Glutamatergic neuron (in vitro differentiated cells): ENCODE measurements around the gene HOMER2. TPM values are rescaled to one million over a fixed set of nuclear protein-coding genes. Genes with fewer than 3 reads are reported as not detected.

Source experiments
- DNase-seq: peaks from one replicate; pipeline ENCODE4 v3.0.0; 2022
- H3K27ac Mint-ChIP-seq: one replicate; pipeline ENCODE4 v1.8.0; 2020; ENCODE audit warnings: mild to moderate bottlenecking, mixed read lengths, inconsistent platforms; ENCODE audit not compliant: unreplicated experiment
- H3K27me3 Mint-ChIP-seq: one replicate; pipeline ENCODE4 v1.8.0; 2020; ENCODE audit warnings: mild to moderate bottlenecking, moderate library complexity, mixed read lengths, inconsistent platforms; ENCODE audit not compliant: unreplicated experiment
- H3K36me3 Mint-ChIP-seq: one replicate; pipeline ENCODE4 v1.8.0; 2020; ENCODE audit warnings: mild to moderate bottlenecking, mixed read lengths, inconsistent platforms; ENCODE audit not compliant: unreplicated experiment
- H3K4me1 Mint-ChIP-seq: one replicate; pipeline ENCODE4 v1.8.0; 2020; ENCODE audit warnings: mild to moderate bottlenecking, low read depth, mixed read lengths, inconsistent platforms; ENCODE audit not compliant: unreplicated experiment
- H3K4me3 Mint-ChIP-seq: one replicate; pipeline ENCODE4 v1.8.0; 2020; ENCODE audit warnings: mild to moderate bottlenecking, mixed read lengths, inconsistent platforms; ENCODE audit not compliant: unreplicated experiment
- H3K9me3 Mint-ChIP-seq: one replicate; pipeline ENCODE4 v1.8.0; 2020; ENCODE audit warnings: mild to moderate bottlenecking, moderate library complexity, mixed read lengths, inconsistent platforms; ENCODE audit not compliant: unreplicated experiment
- CTCF ChIP-seq: fragments of 200-600 bp; sonication (generic); IDR thresholded peaks from one replicate; pipeline ENCODE4 v1.5.0; 2021; ENCODE audit not compliant: partially characterized antibody, unreplicated experiment
- total RNA-seq: library from RNA; stranded (reverse); fragmentation: NEBNext Ultra II Directional; extraction: Animal tissue kit (Norgen Biotek cat#: 25700); gene quantifications from one replicate; pipeline ENCODE4 v1.2.1, GENCODE V29; 2021; ENCODE audit not compliant: unreplicated experiment

HOMER2 gene
- total RNA-seq, 1 donor from 2014 or later, result 32.6 TPM

DNA sequence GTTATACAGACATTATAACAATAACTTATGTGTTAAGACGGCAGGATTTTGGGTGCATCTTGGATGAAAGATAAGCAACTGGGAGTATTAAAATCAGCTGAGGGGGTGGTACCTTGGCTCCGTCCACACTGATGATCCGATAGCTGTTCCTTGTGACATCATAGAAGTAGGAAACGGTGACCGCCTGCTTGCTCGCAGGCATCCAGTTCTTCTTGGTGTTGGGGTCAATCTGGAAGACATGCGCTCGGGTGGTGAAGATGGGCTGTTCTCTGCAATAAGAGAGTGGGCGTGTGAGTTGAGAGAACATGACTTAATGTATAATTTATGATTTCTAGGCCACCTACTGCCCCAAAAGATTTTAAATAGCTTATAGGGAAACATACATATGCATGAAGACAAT is 59.9 kb downstream of the HOMER2 start:
- TF ChIP-seq CTCF, result no peak
- no peaks in the 10 kb centered on the region for H3K36me3 Mint-ChIP-seq
- no peak overlapping the region for H3K27ac Mint-ChIP-seq
- DNase-seq, result no peak
- H3K4me1 Mint-ChIP-seq, result peaks cover 11% of the 10 kb centered on the region
- peaks cover 4% of the 10 kb centered on the region for H3K9me3 Mint-ChIP-seq
- H3K4me3 Mint-ChIP-seq, result no peak overlapping the region
- H3K27me3 Mint-ChIP-seq, result peaks cover 4% of the 10 kb centered on the region

- DNase-seq, result no peak
- Mint-ChIP-seq H3K9me3 (peaks cover 4% of the 10 kb centered on the region), H3K36me3 (no peaks in the 10 kb centered on the region), H3K27me3 (peaks cover 4% of the 10 kb centered on the region), H3K4me1 (peaks cover 11% of the 10 kb centered on the region), H3K4me3 (no peak overlapping the region), H3K27ac (no peak overlapping the region)
- TF ChIP-seq CTCF, result no peak
Measured at GRCh38 chr15:82890995-82891390, 61.5 kb downstream of the HOMER2 start.

- DNase-seq, result no peak
Measured at GRCh38 chr15:82890338-82890994, 62.1 kb downstream of the HOMER2 start.

GRCh38 chr15:82882273-82882928 is 70.1 kb downstream of the HOMER2 start:
- no peaks in the 10 kb centered on the region for H3K36me3 Mint-ChIP-seq
- no peak for TF ChIP-seq CTCF
- H3K27me3 Mint-ChIP-seq, result peaks cover 2% of the 10 kb centered on the region
- H3K27ac Mint-ChIP-seq, result no peak overlapping the region
- H3K4me1 Mint-ChIP-seq, result peaks cover 2% of the 10 kb centered on the region
- H3K9me3 Mint-ChIP-seq, result peaks cover 2% of the 10 kb centered on the region
- DNase-seq, result no peak
- no peak overlapping the region for H3K4me3 Mint-ChIP-seq

More at GRCh38 chr15:82890338-82890994, 62.1 kb downstream of the HOMER2 start:
- Mint-ChIP-seq H3K36me3 (no peaks in the 10 kb centered on the region), H3K4me1 (peaks cover 9% of the 10 kb centered on the region), H3K4me3 (no peak overlapping the region), H3K9me3 (peaks cover 4% of the 10 kb centered on the region), H3K27me3 (peaks cover 4% of the 10 kb centered on the region), H3K27ac (no peak overlapping the region)
- no peak for TF ChIP-seq CTCF

- H3K36me3 Mint-ChIP-seq, result no peaks in the 10 kb centered on the region
- H3K9me3 Mint-ChIP-seq, result peaks cover 2% of the 10 kb centered on the region
- no peak for TF ChIP-seq CTCF
- peaks cover 2% of the 10 kb centered on the region for H3K27me3 Mint-ChIP-seq
- no peak overlapping the region for H3K4me3 Mint-ChIP-seq
- H3K4me1 Mint-ChIP-seq, result peaks cover 2% of the 10 kb centered on the region
- no peak for DNase-seq
- no peak overlapping the region for H3K27ac Mint-ChIP-seq
Measured at GRCh38 chr15:82881747-82882146, 70.8 kb downstream of the HOMER2 start.
